GM21447 (cell line): Measurements from ENCODE around the gene CENPP.

Experiments used
- ATAC-seq: cut with Tn5 transposase; IDR thresholded peaks from one replicate; pipeline ENCODE4 v1.9.1; 2021; ENCODE audit not compliant: unreplicated experiment

The CENPP gene

DNA sequence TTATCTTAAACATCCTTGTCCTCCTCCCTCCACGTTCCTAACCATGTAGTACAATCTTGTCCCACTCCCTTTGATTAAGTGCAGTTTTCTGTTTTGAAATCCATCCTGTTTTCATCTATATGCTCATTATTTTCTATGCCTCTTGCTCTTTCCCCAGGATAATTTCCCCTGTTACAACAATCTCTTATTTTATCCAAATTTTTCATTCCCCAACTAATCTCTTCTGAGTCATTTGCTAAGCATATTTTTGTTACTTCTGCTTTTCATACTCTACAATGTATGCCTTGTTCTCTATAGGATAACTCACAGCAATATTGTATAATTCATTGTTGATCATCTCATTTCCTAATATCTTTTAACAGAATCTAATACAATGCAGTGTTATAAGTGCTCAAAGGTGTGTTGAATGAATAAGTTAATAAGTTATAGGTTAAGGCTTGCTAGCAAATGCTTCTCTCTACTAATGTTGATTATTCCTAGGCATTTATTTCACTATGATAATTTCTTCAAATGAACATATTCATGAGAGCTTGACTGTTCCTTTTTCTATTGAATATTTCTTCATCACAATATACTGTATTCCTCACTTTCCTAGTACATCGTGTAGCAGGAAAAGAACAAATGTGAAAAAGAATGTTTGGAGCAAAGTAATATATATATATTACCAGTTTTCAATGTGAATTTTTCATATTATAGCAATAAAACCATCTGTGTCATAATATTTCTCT lies 97.0 kb downstream of the CENPP start:
- ATAC-seq = no peak

DNA sequence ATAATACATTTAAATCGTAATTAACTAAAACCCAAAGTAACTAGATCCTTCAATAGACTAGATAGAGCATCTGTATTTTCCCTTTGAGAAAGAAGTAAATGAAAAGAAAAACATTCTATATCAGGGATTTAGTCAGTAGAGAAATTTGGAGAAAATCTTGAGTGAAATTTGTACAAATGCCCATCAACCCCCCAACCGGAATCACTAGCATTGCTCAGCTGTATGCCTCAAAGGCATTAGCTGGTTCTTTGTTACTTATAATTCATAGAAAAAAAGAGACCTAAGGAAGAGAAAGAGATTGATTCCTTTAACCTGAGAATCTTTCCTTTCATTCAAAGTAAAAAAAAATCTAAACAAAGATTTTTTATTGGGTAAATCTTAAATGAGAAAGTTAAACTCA lies 97.9 kb downstream of the CENPP start:
- ATAC-seq = no peak

DNA sequence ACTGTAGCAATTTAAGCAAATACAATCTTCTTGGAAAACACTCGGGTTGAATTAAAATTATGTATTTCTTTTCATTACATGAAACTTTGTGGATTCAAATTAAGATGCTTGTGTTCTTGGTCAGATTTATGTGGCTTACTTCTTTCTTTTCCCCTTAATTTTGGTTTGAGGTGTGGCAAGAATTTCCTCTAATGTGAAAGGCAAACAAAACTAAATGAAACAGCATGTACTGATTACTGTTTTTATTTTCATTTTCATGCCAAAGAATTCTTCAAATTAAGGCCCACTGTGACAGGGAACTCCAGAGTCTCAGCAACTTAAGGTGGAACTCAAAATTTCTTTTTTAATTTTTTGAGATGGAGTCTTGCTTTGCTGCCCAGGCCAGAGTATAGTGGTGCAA lies 98.6 kb downstream of the CENPP start, which contains the start of gene OMD:
Gene OMD, minus strand, starts transcription at position 132 of the 400 bp plus-strand sequence. CDS start 6,913 bp downstream, outside the sequence.
- ATAC-seq = no peak

DNA sequence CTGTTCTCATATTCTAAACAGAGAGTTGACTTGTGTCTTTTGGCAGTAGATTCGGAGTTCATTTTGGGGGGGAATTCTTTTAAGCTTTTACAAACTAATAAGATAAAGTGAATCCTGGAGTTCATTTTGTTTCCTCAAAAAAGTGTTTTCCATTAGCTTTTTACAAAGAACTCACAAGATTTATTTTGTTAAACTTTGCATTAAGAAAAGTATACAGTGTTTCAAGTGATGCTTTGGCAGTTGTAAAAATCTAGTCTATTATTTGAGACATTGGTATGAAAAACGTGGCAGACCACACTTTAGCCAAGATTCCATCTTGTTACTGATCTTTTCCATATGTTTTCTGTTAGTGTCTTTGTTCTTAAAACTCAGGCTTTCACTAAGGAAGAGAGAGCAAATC lies 99.7 kb downstream of the CENPP start:
- ATAC-seq = no peak

DNA sequence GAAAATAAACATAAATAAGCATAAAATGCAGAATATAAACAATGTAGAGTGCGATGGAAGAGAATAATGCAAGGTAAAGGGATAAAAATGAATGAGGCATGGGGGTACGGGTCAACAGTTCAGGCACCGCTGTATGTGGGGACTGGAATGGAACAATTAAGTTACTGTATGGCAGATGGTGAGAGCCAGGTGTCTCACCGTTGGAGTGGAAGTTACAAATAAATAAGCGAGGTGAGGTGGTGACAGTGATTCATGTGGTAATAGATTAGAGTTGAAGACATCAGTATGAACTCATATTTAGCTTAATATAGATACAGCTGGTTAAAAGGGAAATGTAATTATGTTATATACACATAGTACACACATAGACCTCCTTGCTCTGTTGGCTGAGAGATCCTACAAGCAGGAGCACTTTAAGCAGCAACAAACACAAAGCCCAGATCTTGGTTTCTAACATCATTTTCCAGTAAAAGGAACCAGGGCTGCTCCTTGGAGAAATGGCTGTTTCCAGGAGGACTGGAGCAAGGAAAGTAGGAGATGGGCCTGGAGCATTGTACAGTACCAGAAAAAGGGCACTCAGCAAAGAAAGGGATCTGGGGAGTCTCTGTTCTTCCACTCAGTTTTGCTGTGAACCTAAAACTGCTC lies 100.9 kb downstream of the CENPP start:
- no peak for ATAC-seq

DNA sequence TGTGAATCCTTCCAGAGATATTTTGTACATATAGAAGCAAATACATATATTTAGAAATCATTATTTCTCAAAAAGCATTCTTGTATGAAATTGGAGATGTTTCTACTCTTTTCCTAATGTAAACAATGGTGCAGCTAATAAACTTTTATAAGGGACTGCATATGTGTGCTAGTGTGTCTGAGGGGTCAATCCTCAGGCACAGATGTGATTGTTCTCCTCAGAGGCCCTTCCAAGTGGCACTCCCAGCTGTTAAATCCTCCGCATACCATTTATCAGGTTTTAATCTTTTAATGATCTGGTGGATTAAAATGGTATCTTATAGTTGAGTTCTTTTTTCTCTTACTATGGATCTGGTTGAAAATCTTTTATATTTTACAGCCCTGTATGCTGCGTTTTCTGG lies 104.1 kb downstream of the CENPP start:
- ATAC-seq = no peak

DNA sequence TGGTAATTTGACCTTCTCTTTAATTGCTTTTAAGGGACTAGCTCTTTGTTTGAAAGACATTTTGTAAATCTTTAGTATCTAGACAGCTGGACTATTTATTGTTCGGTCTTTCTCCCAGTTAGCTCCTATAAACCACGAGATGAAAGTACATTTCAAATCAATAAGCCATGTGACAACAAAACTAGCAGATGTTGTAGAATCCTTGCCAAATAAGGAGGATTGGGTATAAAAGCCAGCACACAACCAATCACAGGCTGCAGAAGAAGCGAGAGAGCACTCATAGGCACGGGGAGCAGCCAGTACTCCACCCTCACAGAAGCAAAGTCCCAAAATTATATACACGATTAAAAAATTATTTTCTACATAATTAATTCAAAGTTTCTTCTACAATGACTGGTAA lies 106.6 kb downstream of the CENPP start:
- no peak for ATAC-seq

DNA sequence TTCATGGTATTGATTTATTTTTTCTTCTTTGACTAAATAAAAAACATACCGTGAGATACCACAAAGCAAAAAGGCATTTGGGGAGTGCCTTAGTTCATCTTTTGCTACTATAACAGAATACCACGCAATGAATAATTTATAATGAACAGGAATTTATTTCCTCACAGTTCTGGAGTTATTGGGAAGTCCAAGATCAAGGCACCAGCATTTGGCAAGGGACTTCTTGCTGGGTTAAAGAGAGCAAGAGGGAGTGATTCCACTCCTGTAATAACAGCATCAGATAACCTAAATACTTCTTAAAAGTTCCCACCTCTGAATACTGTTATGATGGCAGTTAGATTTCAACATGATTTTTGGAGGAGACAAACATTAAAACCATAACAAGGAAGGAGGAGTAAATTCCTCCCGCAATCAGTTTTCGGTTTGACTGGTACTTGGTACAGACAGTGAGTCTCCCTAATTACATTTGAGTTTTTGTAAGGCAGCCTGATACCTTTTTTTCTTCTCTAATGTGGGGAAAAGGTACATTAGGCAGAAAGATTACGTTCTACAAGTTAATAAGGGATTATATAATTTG lies 107.3 kb downstream of the CENPP start:
- ATAC-seq = no peak

DNA sequence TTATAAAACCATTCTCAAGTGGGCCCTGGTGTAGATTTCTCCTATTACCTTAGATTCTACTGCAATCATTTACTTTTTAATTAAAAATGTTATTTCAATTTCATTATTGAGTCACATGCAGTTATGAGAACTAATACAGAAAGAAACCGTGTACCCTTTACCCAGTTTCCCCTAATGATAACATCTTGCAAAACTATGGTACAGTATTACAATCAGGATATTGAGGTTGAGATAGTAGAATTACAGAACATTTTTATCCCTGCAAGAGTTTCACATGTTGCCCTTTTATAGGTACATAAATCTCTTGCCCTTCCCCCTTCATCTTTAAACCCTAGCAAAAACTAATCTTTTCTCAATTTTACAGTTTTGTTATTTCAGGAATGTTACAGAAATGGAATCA lies 109.5 kb downstream of the CENPP start:
- ATAC-seq = no peak

DNA sequence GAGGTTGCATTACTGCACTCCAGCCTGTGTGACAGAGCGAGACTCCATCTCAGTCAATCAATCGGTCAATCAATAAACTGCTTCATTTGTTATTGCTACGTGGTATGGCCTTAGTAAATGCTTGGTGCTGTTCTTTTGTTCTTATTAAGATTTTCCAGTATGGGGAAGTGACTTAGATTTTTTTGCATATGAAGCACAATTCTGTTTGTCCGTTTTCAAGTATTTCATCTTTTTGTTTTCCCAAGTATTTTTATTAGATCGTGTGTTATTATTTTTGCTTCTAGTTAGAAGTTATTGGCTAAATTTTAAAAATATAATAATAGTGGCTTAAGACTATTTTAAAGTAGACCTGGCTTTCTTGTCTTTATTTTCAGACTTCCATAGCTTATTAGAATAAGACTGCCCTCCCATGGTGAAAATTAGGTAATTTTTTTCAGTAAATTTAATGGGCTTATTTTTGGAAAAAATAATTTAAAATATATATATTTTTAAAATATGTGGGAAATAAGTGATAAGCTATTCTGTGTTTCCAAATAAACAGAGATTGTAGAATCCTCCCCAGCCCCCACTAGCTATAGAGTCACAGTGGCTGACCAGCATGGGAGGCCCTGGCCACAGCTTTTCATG lies 113.3 kb downstream of the CENPP start:
- no peak for ATAC-seq

DNA sequence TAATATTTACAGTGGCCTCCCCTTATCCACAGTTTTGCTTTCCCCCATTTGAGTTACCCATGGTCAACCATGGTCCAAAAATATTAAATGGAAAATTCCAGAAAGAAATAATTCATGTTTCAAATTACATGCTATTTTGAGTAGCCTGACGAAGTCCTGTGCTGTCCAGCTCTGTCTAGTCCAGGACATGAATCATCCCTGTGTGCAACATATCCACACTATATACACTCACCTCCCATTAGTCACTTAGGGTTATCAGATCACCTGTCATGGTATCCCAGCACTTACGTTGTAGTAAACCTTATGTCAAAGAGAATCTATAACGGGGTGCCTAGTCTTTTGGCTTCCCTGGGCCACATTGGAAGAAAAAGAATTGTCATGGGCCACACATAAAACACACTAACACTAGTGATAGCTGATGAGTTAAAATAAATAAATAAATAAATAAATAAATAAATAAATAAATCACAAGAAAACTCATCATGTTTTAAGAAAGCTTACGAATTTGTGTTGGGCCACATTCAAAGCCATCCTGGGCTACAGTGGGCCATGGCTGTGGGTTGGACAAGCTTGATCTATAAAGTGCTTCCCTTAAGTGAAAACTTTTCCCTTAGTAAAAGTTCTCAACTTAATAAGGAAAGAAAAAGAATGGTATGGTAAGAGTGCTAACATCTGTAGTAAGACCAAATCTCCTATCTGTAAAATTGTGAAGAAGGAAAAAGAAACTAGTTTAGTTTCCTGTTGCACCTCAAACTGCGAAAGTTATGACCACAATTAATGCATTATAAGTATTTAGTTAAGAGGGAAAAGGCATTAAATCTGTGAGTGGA lies 114.4 kb downstream of the CENPP start:
- ATAC-seq = no peak

DNA sequence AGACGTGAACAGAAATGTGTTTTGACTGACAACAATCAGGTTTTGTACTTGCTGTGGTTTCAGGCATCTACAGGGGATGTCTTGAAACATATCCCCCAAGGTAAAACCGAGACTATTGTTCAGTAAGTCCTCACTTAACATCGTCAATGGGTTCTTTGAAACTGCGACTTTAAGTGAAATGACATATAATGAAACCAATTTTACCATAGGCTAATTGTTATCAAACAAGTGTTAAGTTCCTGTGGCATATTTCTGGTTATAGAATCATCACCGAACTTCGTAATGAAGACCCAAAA lies 114.9 kb downstream of the CENPP start:
- ATAC-seq = no peak

DNA sequence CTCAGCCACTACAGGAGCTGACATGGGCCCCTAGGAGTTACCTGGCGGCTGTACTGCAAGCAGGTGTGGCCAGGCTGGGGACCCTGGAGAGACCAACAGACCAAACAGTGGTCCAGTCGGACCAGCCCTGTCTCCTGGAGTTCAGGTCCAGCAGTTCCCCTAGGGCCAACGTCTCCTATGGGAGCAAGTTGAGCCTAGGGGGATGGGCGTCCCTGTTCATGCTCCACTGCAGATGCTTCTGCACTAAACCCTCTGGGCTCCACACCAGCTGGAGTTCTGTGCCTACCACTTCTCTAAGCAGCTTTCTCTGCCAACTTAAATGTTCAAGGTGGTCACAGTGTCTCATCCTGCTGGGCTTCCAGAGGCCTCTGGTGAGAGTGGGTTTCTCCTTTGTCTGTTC lies 119.1 kb downstream of the CENPP start:
- ATAC-seq = no peak

DNA sequence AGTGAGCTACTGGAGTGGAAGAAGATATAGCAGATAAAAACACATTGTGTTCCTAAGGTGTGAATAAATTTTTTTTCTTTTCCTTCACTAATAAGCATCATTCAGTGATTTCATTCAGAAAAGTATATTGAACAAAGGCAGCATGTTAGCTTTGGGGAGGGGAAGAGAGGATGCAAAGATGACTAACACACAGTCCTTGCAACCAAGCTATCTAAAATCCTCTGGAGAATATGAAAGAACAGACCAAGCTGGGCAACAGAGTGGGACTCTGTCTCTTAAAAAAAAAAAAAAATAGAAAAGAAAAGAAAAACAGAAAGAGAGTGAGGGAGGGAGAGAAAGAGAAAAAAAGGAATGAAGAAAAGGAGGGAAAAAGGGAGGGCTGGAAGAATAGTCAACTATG lies 120.8 kb downstream of the CENPP start:
- ATAC-seq = no peak

DNA sequence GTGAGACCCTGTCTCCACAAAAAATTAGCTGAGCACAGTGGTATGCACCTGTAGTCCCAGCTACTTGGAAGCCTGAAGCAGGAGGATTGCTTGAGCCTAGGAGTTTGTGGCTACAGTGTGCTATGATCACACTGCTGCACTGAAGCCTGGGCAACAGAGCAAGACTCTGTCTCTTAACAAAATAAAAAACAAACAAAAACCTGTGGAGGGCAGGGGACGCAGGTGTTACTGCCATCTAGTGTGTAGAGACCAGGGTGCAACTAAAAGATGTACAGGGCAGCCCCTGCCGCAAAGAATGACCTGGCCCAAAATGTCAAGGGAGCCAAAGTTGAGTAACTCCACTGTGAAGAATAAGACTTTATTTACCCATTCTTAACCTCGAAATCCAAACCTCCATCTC lies 129.5 kb downstream of the CENPP start:
- ATAC-seq = no peak

DNA sequence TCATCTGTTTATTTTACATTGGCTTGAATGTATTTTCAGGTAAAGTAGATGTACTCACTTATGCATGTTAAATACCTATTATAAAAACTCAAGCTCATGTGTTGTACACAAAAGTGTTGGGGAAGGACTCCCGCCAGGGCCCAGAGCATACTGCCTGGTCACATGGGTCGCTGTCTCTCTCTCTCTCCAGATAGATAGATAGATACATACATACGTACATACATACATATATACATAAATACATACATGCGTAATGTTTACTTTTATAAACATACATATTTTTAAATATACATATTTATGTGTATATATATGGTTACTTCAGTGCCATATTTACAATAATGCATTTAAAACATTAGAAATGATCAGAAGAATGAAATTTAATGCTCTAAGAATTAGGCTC lies 131.8 kb downstream of the CENPP start:
- no peak for ATAC-seq

DNA sequence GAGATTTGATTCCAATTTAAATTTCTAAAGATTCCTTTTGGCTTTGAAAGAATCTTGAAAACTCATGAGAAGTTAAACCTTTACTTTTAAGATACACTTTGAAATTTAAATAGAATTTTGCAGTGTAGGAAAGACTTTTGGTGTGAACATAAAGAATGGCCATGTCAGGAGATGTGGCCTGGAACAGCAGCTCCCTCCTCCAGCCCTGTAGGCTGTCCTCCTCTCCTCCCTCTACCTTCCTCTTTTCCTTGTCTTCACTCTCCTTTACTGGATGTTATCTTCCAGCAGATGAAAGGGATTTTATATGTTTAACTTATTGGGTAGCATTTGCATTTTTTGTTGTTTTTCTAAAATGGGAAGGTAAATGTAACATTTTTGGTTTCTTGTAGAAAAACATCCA lies 137.6 kb downstream of the CENPP start:
- ATAC-seq = no peak

DNA sequence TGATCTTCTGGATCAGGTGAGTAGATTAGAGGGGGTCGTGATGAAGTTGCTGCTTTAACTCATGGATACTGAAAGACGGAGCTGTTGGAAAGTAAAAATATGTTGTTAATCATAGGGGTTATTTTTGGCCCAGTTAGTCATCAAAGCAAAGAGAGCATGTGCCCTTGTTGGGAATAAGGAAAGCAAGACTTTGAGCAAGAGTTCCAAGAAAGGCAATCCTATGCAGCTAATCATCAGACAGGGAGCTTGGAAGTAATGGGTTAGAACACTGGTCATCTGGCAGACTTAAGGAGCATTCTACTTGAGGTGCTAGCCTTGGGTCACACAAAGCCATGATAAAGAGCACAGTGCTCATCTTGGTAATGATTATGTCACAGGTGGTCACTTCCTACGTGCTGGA lies 138.2 kb downstream of the CENPP start:
- no peak for ATAC-seq

DNA sequence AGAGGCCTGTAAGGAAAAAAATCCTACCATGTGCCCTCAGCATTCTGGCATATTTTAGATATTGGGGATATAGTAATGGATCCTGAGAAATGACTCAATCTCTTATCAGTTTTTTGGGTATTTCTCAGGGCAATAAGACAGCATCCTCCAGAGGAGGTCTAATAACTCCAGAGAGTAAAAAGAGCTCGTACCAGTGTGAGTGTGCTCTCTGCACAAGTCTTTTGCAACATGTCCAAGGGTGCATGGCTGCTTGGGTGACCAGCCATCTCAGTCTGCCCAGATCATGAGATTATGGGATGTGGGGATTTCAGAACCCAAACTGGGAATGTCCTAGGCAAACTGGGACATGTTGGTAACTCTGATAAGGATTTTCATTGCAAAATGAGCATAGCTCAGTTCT lies 141.3 kb downstream of the CENPP start:
- no peak for ATAC-seq

DNA sequence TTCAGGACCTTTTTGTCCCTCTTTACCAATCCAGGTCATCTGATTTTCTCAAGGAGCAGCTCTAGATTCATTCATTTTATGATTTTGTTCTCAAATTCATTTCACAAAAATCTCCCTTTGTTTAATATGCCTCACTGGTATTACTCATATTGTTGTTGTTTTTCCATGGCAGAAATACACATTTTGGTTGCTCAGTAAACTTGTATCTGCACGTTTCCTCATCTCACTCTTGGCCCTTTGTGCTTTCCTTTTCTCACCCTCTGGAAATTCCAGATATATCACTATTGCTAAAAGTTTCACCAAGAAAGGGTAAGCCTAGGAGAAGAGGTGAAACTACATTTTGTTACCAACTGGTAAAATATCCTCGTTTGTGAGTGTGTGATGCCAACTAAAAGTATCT lies 141.8 kb downstream of the CENPP start:
- no peak for ATAC-seq

DNA sequence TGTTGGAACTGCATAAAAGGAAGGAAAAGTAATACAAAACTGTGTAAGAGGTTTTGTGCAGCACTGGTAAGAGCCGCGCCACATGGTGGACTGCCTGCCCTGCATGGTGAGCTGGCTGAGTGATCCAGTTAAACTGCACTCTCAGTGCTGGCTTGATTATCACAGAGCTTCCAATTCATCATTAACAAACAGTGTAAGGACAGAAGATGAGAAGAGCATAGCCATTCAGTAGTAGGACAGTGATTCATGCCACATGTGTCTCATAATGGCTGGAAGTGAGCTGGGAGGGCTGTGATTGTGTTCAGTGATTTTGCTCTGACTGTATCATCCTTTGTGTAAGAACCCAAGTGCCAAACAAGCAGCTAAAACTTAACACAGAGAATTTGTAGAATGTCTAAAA lies 142.5 kb downstream of the CENPP start:
- no peak for ATAC-seq
